ENCODE measurements around the gene ZNF423.
A peak's percentile ranks its signal among the peaks of the same experiment; 100 is the strongest.

The ZNF423 gene

DNA sequence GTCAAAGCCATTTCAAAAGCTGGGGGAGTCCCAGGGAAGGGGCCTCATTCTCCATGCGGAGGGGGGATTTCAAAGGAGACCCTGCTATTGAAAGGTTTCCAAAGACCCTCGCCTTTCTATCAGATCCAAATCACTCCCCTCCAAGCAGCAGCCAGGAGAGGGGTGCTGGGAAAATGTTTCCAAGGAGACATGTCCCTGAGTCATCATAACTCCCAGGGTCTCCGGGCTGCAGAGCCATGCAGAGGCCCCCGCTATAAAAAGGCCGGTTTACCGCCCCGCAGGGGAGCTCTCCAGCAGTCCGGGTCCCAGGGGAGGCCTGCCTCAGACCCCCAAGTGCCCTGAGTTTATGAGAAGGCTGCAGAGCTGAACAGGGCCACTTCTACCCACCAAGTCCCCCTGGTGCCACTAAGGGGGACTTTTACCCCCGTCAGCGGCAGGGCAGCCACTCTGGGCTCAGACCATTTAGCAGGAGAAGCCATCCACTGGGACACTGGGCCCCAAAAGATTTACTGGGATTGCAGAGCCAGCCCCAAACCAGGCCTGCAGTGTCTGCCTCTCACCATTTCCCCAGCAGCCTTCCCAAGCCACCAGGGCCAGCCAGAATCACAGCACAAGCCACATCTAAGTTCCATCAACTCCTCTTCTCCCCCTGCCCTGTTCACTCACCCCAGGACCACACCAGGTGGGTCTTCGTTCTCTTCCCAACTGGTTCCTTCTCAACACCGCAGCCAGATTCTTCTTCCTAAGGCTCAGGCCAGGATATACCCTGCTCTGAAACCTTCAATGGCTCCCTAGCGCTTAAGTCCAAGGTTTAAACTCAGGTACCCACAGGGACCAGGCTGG lies 234.4 kb downstream of the ZNF423 start:
- Histone ChIP-seq H3K27ac (peak overlapping the region; percentile 77 to 84), H3K4me3 (no peak overlapping the region)
- DNase-seq (ENCODE audit: low spot score), result peak; percentile 71
- TF ChIP-seq, protein P1, sequence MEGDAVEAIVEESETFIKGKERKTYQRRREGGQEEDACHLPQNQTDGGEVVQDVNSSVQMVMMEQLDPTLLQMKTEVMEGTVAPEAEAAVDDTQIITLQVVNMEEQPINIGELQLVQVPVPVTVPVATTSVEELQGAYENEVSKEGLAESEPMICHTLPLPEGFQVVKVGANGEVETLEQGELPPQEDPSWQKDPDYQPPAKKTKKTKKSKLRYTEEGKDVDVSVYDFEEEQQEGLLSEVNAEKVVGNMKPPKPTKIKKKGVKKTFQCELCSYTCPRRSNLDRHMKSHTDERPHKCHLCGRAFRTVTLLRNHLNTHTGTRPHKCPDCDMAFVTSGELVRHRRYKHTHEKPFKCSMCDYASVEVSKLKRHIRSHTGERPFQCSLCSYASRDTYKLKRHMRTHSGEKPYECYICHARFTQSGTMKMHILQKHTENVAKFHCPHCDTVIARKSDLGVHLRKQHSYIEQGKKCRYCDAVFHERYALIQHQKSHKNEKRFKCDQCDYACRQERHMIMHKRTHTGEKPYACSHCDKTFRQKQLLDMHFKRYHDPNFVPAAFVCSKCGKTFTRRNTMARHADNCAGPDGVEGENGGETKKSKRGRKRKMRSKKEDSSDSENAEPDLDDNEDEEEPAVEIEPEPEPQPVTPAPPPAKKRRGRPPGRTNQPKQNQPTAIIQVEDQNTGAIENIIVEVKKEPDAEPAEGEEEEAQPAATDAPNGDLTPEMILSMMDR (IDR thresholded peaks at IDR 0.05), result no peak

DNA sequence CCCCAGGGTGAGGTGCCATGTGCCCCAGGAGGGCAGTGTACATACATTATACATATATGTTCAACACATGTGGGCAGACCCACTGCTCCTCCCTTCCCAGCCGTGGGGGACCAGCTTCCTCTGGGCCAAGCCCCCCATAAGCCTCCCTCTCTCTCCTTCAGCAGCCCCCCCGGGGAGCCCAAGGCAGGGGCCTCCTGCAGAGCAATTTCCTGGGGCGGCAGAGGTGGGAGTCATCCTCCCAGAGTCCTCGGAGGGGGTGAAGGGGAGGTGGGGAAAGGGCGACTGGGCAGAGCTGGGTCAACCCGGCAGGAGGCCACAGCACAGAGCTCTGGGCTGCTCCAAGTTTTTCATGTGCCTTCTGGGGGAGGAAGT lies 235.1 kb downstream of the ZNF423 start:
- peak; percentile 77 for DNase-seq (ENCODE audit: low spot score)
- H3K27ac ChIP-seq, result peak overlapping the region; percentile 77 to 84
- TF ChIP-seq, protein P1 (IDR thresholded peaks at IDR 0.05), result no peak
- no peak overlapping the region for H3K4me3 ChIP-seq

DNA sequence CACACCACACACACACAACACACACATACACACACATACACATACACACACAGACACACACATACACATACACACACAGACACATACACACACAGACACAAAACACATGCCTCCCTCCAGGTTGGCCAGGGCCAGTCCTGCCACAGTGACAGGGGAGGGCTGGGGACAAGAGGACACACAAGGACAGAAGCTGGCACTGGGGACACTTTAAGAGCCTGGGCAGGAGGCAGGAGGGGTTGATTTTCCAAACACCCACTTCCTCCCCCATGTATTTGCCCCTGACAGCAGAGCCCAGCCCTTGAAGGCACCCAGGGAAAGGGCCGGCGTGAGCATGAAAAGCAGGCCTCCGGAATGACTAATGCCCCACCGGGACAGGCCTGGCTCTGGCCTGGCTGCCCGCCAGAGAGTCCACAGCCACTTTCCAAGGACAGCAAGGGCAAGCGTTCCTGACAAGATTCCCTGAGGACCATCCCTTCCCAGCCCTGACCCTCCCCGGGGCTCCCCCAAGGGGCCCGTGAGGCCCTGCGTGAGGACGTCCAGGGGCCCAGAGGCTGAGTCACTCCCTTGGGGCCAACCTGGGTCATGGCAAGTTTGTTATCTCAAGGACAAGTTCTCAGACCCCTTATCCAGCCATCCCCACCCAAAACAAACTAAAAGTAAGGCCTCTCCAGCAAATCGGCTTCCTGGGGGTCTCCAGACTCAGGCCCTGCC lies 235.6 kb downstream of the ZNF423 start:
- TF ChIP-seq, protein P1 (IDR thresholded peaks at IDR 0.05), result no peak
- Histone ChIP-seq H3K4me3 (no peak overlapping the region), H3K27ac (peak overlapping the region; percentile 77 to 84)
- peak; percentile 96 for DNase-seq (ENCODE audit: low spot score)

DNA sequence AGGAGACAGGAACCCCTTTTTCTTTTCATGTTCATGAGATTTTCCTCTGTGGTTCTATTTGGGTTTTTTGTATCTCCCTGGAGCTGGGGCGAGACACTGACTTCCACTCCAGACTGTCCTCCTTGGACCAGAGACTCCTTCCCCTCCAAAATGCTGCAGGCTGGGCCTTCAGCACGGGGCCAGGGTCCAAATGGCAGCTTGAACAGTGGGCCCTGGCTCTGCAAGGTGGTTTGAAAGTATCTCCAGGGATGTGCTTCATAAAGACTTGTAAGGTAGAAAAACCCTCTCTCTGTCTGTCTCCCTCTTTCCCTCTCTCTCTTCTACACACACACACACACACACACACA lies 236.1 kb downstream of the ZNF423 start:
- TF ChIP-seq, protein P1 (IDR thresholded peaks at IDR 0.05), result no peak
- Histone ChIP-seq H3K27ac (peak overlapping the region; percentile 77 to 84), H3K4me3 (no peak overlapping the region)
- peak; percentile 60 for DNase-seq (ENCODE audit: low spot score)

DNA sequence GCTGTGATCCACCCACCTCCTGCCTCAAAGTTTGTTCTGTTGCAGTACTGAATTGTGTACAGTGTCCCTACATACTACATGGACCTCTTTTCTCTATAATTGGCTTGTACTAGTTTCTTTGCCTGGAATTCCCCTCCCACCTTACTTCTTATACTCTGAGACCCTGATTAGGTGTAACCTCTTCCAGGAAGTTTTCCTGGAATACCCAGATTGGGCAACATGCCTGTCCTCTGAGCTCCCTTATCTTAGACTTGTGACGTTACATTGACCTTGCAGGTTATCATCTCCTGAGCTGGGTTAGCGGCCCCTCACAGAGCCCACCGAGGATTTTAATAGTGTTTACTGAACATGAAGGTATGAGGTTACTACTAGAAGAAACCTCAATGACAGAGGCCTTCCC lies 237.0 kb downstream of the ZNF423 start:
- TF ChIP-seq, protein P1 (IDR thresholded peaks at IDR 0.05), result no peak
- no peak overlapping the region for H3K27ac ChIP-seq
- no peak overlapping the region for H3K4me3 ChIP-seq
- DNase-seq (ENCODE audit: low spot score), result peak; percentile 3

DNA sequence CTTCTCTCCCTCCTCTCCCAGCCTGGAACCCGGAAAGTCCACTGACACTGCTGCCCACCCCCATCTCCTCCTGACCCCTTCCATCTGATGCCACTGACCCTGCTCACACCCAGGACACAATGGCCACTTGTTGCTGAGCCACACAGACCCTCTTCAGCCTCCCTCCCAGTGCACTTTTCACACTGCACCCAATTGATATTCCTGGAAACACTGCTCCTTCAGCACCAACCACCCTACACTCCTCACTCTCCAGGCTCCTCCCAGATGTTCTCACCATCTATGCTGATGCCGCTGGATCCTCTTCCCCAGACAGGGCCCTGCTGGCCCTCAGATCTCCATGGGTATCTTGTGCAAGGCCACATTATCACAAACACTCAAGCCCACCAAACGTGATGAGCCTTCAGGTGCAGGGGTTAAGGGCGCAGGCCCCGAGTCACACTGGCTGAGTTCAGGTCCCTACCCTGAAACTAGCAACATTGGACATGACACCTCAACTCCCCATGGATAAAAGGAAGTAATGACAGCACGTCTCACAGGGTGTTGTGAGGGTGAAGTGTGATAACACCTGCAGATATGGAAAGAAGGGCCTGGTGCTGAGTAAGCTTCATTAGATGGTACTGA lies 238.1 kb downstream of the ZNF423 start:
- Histone ChIP-seq H3K27ac (no peak overlapping the region), H3K4me3 (no peak overlapping the region)
- DNase-seq (ENCODE audit: low spot score), result peak; percentile 56
- TF ChIP-seq, protein P1 (IDR thresholded peaks at IDR 0.05), result no peak
